G401.6 (cell line): ENCODE results near the gene HS1BP3.

Experiments
- FAIRE-seq: peaks from 2 replicates; lab custom pipeline; 2012; peaks lifted over from hg19 to GRCh38; lab: Jason Lieb, UNC

Gene HS1BP3

GRCh38 chr2:20650877-20651730 is at the start of gene HS1BP3:
HS1BP3 (minus strand) TSS chr2:20651098; CDS start chr2:20651063, 35 bp downstream.
- no peak for FAIRE-seq

GRCh38 chr2:20698916-20699613 is 48.2 kb upstream of the HS1BP3 start:
- FAIRE-seq: no peak

- peak; percentile 34 for FAIRE-seq
Observed at GRCh38 chr2:20697322-20697934, 46.5 kb upstream of the HS1BP3 start.

GRCh38 chr2:20696366-20696765 is 45.5 kb upstream of the HS1BP3 start:
- no peak for FAIRE-seq

GRCh38 chr2:20693317-20693716 is 42.4 kb upstream of the HS1BP3 start:
- no peak for FAIRE-seq

GRCh38 chr2:20692081-20692480 is 41.2 kb upstream of the HS1BP3 start:
- FAIRE-seq: no peak

- no peak for FAIRE-seq
Observed at GRCh38 chr2:20691076-20691734, 40.3 kb upstream of the HS1BP3 start.

- FAIRE-seq: no peak
Observed at GRCh38 chr2:20689428-20690264, 38.7 kb upstream of the HS1BP3 start.

- FAIRE-seq: no peak
Observed at GRCh38 chr2:20687260-20687832, 36.4 kb upstream of the HS1BP3 start.

- no peak for FAIRE-seq
Observed at GRCh38 chr2:20684581-20685063, 33.7 kb upstream of the HS1BP3 start.

- no peak for FAIRE-seq
Observed at GRCh38 chr2:20682167-20682920, 31.4 kb upstream of the HS1BP3 start.

GRCh38 chr2:20680744-20681375 is 30.0 kb upstream of the HS1BP3 start:
- FAIRE-seq: no peak

- no peak for FAIRE-seq
Observed at GRCh38 chr2:20678780-20679179, 27.9 kb upstream of the HS1BP3 start.

GRCh38 chr2:20678086-20678395 is 27.1 kb upstream of the HS1BP3 start:
- no peak for FAIRE-seq

GRCh38 chr2:20677301-20678085 is 26.6 kb upstream of the HS1BP3 start:
- no peak for FAIRE-seq

- FAIRE-seq: no peak
Observed at GRCh38 chr2:20676353-20677215, 25.7 kb upstream of the HS1BP3 start.

- FAIRE-seq: no peak
Observed at GRCh38 chr2:20675701-20676352, 24.9 kb upstream of the HS1BP3 start.
